RWPE1 (cell line): ENCODE results near the gene PLPP2.

Source experiments
- CTCF ChIA-PET: fragments of 350-600 bp; sonication (Branson Sonifier 250); formaldehyde crosslinking; extraction: SDS; loops from one replicate; lab custom pipeline; 2021; lab: Yijun Ruan, JAX
- POLR2A ChIA-PET: fragments of 400-600 bp; formaldehyde crosslinking; extraction: SDS; loops from one replicate; lab custom pipeline; 2020; ENCODE audit warnings: antibody characterized with exemption; ENCODE audit not compliant: low non-redundant PET; lab: Yijun Ruan, JAX
- DNase-seq: peaks from one replicate; pipeline ENCODE4 v3.0.0; 2012; ENCODE audit warnings: low spot score
- H3K27ac ChIP-seq: fragments of 450-650 bp; 2 replicates; pipeline ENCODE4 v1.5.1; 2017
- TF ChIP-seq, protein P1 (sequence below): fragments of 450-650 bp; conservative IDR thresholded peaks from 2 replicates; pipeline ENCODE4 v1.5.1; 2017; ENCODE audit warnings: low read depth, mild to moderate bottlenecking

The PLPP2 gene

DNA sequence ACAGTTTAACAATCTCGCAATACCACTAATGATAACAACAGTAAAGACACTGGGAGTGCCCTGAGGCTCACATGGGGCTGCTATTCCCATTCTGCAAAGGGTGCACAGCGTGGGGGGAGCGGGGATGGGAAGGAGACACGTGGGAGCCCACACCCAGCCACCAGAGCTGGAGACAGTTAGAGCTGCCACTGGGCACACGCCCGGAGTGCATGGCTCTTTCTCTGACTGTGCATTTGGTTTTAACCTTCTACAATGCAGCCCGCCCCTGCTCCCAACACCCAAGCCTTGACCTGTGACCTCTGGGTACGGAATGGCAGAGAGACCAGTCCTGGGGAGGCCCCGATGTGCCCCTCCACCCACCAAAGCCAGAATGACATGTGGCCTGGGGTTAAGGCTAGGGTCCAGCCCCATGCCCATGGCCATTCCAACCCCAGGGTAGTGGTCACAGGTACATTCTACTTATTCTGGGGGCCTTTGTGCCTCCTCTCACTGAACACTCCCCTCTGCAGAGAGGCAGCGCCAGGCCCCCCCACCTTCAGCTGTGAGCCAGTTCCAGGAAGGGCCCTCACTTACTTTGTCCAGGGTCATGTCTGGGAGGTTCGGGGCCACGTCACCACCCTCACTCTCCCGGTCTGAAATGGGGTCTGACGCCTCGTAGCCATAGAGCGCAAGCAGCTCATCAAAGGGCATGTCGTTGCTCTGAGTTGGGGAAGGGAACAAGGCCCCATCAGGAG is 36.3 kb upstream of the PLPP2 start:
- TF ChIP-seq, protein P1, sequence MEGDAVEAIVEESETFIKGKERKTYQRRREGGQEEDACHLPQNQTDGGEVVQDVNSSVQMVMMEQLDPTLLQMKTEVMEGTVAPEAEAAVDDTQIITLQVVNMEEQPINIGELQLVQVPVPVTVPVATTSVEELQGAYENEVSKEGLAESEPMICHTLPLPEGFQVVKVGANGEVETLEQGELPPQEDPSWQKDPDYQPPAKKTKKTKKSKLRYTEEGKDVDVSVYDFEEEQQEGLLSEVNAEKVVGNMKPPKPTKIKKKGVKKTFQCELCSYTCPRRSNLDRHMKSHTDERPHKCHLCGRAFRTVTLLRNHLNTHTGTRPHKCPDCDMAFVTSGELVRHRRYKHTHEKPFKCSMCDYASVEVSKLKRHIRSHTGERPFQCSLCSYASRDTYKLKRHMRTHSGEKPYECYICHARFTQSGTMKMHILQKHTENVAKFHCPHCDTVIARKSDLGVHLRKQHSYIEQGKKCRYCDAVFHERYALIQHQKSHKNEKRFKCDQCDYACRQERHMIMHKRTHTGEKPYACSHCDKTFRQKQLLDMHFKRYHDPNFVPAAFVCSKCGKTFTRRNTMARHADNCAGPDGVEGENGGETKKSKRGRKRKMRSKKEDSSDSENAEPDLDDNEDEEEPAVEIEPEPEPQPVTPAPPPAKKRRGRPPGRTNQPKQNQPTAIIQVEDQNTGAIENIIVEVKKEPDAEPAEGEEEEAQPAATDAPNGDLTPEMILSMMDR: no peak
- ChIA-PET POLR2A (no interaction called here), CTCF (no interaction called here)
- no peak for DNase-seq
- no peak overlapping the region for H3K27ac ChIP-seq

DNA sequence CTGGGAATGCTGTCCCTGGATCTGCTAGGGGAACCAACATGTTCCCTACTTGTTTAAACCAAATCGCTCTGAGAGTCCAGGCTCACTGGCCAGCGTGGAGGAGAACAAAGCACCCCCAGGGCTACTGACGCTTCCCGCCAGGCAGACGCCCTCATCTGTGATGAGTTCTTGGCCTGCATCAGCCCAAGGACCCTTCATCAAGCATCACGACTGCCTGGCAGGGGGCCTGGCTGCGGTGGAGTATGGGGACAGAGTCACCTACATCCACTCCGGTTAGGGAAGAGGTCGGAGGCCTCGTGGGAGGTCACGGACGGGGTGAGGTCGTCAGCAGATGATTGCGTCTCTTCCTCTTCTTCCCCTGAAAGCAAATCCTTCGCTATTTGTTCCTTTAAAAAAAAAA is 35.7 kb upstream of the PLPP2 start:
- no peak overlapping the region for H3K27ac ChIP-seq
- ChIA-PET CTCF (no interaction called here), POLR2A (no interaction called here)
- TF ChIP-seq, protein P1: no peak
- no peak for DNase-seq

DNA sequence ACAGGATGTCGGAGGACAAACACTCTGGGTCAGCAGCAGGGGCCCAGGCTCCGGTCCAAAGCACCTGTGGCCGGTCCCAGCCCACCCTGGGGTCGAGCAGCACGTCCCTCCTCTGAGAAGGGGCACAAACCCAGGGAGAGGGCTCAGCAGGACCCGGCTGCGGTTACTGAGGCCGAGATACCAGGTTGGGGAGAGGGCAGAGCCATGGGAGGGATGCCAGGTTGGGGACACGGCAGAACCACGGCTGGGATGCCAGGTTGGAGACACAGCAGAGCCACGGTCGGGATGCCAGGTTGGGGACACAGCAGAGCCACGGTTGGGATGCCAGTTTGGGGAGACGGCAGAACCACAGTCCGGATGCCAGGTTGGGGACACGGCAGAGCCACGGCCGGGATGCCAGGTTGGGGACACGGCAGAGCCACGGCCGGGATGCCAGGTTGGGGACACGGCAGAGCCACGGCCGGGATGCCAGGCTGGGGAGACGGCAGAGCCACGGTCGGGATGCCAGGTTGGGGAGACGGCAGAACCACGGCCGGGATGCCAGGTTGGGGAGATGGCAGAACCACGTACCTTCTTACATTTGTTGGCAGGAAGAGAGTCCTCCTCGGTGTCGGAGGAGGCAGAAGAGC is 34.8 kb upstream of the PLPP2 start:
- DNase-seq: no peak
- POLR2A ChIA-PET: no interaction called here
- no peak overlapping the region for H3K27ac ChIP-seq
- TF ChIP-seq, protein P1: no peak
- CTCF ChIA-PET: no interaction called here

DNA sequence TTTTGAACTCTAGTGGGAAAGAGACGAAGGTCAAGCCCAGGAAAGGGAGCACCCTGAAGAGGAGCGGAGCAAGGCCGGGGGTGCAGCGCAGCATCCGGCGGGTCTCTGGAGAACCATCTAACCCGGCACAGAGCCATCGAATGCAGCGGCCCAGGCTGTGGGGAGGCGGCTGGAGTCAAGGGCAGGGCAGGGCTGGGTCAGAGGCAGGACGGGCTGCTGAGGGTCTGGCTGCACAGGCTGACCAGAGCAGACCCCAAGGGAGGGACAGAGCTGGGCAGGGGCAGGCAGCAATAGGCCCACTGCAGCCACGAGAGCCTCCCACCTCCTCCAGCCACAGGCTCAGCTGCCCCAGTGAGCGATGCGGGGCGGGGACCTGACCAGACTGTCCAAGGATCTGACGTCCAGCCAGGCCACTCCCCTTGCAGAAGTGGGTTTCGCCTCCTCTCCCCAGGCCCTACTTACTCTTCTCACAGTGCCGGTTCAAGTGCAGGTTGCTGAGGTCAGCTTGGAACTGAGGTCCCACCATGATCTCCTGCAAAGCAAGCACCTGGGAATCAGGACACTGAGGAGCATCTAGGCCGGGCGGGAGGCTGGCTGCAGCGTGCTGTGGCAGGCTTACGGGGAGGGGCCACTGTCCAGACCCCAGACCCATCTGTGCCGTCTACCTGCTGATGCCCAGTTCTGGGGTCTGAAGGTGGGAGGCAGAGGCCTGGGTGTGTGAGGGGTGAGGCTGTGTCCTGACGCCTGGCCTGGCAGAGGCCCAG is 34.2 kb upstream of the PLPP2 start:
- ChIA-PET CTCF (no interaction called here), POLR2A (no interaction called here)
- no peak overlapping the region for H3K27ac ChIP-seq
- DNase-seq: no peak
- TF ChIP-seq, protein P1: no peak

DNA sequence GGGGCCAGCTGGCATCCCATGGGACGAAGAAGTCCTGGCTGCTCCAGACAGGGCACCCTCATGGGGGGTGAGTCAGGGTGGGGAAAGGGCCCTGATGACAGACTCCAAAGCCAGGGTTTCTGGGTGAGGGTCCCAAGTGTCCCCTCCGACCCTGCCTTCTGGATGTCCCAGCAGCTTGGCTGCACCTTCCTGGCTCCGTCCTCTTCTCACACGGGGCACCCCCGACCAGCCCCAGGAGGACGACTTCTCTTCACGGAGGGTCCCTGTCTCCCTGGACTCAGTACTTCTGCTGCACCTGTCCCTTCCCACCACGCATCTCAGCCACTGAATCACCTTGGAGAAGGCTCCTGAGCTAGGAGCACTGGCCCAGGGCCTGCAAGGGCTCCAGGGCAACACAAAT is 33.5 kb upstream of the PLPP2 start:
- DNase-seq: no peak
- H3K27ac ChIP-seq: no peak overlapping the region
- TF ChIP-seq, protein P1: no peak
- ChIA-PET CTCF (no interaction called here), POLR2A (no interaction called here)

DNA sequence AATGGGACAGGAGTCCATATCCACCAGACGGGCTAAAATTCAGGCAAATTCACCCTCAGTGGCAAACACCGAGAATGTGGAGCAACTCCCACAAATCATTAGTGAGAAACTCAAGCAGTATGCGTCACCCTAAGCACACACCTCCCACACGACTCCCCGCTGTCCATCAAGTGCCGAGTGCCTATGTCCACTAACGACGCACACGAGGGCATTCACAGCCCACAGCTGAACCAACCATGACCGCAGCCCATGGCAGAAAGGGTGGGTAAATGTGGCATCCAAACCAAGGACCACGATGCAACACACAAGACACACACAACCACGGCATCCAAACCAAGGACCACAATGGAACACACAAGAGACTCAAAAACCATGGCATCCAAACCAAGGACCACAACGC is 31.4 kb upstream of the PLPP2 start:
- no peak for DNase-seq
- ChIA-PET CTCF (interaction anchor here (0.6 kb wide), 1 partner anchor 76 kb away, joined by 3 read pairs; no protein-coding TSS in a partner anchor), POLR2A (no interaction called here)
- TF ChIP-seq, protein P1: no peak
- H3K27ac ChIP-seq: no peak overlapping the region
